NCI-H82 (cell line): Measurements from ENCODE around the gene CACNA1I.

Experiments
- DNase-seq: peaks from one replicate; lab custom pipeline; 2025; lab: John Stamatoyannopoulos, UW

The CACNA1I gene

DNA sequence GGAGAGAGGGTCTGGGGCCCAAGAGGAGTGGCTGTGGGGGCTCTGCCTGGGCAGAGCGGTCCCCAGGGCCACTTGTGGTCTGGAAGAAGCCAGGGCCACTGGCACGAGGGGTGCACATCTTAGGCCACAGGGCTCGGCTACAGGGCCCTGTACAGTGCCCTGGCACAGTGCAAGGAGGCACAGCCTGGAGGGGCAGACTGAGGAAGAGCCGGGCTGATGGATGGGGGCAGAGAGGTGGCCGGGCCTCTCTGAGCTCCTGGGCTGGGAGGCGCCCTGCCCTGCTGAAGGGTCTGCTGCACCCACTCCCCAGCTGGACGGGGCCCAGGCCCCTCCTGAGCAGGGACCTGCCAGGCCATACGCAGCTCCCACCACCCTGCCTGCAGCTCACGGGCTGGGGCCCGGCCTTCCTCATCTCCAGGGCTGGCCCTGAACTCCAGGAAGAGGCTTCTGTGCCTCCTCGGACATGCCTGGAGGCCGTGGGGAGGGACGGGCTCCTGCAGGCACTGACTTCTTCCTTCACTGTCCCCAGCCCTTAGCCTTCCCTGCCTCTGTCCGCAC lies 123.5 kb downstream of the CACNA1I start:
- DNase-seq = no peak

DNA sequence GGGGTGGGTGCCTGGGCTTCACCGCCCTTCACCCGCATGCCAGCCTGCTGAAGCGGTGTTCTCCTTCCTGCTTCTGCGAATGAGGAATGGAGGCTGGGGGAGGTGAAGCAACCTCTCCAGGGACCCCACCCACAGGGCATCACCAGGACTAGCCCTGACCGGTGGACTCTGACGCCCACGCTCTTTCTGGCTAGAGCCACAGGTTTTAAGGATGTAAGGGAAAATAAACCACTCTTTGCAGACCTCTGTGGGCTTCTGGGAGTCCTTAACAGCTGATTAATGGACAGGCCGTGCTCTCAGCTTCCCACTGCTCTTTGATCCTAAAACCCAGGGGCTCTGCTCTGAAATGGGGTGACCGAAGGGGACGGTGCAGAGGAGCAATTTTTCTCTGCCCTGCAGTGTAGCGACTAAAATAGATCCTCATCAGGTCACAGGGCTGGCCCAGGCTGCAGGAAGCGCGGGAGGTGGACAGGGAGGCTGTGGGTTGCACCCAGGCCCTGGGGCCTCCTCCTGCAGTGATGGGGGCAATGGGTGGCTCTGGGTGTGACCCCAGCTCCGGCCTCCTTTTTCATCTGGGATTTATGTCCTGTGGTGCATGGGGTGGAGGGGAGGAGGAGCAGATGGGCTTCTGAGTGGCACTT lies 127.4 kb downstream of the CACNA1I start:
- no peak for DNase-seq

DNA sequence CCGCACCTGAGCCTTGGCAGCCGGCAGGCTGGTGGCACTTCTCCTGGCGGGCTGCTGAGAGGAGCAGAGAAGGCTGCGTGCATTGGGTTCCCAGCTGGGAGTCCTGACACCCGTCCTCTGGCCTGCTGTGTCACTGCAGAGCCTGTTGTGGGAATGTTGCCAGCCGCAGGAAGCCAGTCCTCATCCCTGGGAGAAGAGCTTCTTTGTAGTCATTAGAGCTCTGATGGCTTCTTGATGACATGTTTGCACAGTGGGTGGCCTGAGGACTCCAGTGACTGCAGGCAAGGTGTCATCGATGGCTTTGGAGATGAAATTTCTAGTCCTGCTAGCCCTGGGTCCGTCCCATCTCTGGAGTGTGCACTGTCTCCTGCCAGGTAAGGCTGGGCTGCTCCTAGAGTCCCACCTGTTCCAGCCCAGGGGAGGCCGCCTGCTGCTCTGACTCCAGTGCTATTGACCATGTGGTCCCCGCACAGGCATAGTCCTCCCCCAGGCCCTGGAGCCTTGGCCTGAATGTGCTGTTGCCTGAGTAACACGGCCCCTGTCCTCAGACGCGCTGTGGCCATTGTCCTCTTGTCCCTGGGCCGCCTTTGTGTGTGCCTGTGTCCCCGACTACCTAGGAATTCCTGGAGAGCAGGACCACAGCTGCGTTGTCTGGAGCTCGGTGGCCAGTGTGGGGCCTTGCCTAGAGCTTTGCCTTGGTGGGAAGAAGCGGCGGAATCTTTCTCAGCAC lies 129.2 kb downstream of the CACNA1I start:
- DNase-seq = no peak

DNA sequence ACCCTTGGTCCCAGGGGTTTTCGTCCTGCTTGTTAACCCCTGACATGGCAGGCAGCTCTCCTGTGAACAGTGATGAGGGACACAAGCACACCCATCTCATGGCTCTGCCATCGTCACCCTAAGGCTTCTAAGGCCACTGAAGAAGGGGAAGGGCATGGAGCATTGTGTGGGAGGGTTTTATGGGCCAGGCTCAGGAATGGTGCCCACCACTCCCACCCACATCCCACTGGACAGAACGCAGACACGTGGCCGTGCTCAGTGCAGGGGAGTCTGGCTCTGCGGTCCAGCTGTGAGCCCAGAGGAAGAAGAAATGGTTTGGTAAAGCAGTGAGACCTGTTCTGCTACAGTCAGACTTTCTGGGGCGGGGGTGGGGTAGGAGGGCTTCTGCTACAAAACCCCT lies 130.0 kb downstream of the CACNA1I start:
- no peak for DNase-seq

DNA sequence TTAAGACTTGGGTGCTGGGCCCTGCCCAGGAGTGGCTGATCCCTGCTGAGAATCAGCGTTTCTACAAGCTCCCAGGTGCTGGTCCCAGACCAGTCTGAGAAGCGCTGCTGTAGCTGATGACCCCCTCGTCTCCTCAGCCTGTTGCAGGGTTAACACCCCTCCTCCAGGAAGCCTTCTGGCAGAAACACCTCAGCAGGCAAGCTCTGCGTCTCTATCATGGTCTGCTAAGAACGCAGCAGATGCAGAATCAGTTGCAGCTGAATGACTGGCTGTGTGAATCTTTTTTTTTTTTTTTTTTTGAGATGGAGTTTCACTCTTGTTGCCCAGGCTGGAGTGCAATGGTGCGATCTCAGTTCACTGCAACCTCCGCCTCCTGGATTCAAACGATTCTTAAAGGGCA lies 132.5 kb downstream of the CACNA1I start:
- DNase-seq = peak; percentile 34

DNA sequence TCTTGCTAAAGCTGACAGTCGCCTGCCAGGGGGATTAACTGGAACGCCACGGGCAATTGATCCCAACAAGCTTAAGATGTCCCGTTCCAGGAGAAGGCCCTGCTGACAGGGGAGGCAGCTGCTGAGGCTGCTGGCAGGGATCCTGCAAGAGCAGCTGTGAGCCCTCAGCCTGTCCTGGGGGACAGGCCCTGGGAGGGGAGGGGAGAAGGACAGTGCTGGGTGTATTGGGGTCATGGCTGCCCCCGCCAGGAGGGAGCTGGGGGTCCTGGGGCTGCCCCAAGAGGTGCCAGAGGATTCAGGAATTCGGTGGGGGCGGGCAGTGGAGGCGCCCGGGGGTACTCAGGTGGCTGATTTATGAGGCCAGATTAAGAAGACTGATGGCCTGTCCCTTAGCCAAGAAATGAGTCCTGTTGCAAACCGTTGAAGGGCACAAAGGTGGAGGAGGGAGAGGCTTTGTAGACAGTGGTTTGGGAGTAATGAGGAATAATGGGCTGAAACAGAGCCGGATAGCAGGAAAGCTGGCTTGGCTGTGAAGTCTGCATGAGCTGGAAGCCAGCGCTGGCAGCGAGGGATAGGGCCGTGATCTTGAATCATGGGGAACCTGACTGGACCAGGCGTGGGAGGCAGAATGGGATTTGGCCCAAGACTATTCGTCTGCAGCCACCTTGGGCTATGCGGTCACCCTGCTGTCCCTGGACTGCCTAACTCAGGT lies 133.5 kb downstream of the CACNA1I start:
- DNase-seq = peak; percentile 96

DNA sequence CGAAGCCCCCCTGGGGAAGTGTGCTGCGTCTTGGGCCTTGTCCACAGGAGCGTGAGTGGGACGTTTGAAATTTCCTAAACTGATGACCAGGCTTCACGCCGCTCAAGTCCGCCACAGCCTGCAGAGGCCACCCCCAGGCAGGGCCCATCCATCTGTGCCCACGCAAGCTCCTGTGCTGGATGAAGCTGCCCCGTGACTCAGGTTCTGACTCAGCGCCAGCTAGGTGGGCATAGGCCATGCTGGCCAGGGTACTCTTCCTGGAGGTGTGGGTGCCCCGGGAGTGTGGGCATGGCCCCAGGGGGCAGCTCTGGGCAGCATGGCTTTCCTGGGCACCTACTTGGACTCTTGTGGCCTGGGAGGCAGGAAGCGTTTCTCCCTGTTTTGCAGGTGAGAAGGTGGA lies 134.8 kb downstream of the CACNA1I start:
- DNase-seq = no peak

DNA sequence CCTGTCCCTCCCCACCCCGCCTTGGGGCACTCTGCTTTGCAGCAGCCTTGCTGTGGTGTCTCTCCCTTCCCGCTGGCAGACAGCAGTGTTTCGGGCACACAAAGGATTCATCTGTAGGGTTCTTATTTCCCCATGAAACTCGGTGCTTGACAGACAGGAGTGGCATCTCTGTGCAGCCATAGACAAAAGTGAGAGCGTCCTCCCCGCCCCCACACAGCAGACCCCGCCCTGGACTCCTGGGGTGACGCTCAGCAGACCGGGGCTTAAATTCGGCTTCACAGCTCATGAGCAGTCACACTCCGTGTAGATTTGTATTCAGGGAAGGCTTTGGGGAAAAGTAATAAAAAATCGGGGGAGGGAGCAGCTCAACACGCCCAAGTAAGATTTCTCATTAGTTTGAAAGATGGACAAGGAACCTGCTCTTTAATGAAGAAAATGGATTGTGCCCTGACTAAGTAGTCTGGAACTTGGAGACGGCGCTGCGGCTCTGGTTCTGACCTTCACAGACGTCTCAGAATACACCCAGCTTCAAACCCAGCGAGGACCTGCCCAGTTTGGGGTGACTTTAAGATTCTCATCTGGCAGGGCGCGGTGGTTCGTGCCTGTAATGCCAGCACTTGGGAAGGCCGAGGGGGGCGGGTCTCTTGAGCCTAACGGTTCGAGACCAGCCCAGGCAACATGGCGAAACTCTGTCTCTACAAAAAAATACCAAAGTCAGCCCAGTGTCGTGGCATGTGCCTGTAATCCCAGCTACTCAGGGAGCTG lies 136.0 kb downstream of the CACNA1I start:
- DNase-seq = no peak

DNA sequence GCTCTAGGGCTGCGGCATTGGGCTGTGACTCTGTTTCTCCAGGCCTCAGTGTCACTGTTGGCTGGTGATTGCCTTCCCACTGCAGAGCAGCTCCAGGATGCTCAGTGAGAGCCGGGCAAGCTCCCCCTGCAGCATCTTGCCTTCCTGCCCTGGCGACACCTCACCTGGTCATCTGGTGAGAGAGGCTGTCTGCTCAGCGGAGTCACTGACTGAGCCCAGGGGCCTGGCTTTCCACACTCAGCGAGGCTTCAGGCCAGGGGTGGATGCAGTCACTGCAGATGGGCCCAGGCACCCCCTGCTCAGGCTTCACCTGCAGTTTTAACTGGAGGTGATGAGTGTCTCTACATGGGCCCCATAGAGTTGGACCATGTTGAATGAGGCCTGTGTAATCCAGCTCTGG lies 136.8 kb downstream of the CACNA1I start:
- DNase-seq = peak; percentile 34

DNA sequence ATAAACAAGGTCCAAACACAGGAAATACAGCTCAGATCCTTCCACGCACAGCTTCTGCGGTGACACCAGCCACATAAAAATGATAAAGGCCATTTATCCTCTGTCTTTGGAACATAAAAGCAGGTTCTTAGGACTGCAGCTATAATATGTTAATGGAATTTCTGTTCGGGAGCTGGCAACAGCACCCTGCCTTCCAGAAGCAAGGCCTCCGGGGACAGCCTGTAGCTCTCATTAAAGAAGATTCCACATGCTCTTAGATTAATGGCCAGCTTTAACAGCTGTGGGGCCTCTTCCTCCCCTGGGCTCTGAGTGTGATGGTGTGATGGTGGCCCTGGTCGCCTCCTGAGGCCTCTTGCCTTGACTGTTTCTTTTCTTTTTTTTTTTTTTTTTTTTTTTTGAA lies 137.3 kb downstream of the CACNA1I start:
- peak; percentile 85 for DNase-seq

DNA sequence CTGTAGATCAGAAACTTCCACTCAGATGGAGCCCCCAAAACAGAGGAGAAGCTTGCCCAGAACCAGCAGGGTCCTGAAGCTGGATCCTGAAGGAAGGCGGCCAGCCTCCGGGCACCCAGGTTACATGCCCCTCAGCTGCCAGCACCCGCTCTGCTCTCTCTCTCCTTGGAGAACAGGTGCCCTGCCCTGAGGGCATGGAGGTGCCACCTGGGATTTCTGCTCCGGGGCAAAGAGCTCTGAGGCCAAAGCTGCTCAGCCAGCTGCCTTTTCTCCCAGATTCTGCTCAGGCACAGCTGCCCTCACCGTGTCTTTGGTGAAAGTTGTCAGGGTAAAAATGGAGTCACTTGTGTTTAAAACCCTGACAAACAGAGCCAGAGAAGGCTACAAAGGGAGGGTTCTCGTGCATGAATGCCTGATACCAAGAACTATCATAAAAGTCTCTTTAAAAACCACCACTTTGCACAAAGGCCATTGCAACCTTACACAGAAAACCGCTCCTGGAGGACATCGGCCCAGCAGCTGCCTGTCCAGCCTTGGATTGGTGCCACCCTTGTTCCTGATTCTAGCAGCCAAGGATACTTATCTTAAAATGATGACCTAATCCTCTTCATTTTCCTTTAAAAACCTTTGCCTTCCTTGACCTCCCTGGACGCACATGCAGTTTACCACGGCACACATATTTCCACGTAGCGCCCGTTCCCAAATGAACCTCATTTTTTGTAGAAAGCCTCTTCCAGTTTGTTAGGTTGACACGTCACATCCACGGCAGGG lies 140.0 kb downstream of the CACNA1I start:
- DNase-seq = no peak

DNA sequence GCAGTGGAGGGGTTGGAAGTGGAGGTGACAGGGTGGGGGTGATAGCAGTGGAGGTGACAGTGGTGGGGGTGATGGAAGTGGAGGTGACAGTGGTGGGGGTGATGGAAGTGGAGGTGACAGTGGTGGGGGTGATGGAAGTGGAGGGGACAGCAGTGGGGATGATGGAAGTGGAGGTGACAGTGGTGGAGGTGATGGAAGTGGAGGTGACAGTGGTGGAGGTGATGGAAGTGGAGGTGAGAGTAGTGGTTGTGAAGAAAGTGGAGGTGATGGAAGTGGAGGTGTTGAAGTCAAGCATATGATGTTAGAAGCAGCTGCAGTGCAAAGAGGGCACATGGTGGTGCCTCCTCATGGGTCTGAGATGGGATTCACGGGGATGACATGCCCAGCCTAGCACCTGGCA lies 141.5 kb downstream of the CACNA1I start:
- DNase-seq = no peak

DNA sequence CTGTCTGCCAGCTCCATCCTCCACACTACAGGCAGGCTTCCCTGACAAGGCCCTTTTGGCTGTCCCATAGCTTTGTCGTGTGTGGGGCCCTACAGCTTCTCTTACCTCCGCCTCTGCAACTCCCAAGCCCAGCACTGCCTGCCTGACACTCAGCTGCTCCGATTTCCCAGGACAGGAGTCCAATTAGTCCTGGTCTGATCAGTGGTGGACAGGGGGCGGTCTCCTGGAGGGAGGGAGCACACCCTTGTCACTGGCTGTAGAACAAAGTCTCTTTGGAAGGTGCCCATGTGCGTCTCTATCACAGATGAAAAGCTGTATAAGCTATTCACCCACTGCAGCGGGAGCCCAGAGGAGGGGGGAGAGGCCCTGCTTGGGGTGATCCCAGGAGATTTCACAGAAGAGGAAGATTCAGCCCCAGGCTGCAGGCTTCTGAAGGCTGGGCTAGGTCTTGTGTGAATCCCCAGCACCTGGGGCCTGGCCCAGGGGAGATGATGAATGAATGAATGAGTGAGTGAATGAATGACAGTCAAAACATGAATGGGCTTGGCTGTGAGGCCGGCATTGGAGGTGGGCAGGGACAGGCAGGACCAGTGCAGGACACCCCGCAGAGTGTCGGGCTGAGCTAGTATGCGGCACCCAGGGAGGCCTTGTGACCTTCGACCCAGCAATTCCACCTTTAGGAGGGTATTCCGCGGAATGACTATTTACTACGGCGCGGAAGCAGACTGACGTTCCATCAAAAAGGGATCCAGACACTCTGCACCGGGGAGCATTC lies 142.4 kb downstream of the CACNA1I start:
- no peak for DNase-seq

DNA sequence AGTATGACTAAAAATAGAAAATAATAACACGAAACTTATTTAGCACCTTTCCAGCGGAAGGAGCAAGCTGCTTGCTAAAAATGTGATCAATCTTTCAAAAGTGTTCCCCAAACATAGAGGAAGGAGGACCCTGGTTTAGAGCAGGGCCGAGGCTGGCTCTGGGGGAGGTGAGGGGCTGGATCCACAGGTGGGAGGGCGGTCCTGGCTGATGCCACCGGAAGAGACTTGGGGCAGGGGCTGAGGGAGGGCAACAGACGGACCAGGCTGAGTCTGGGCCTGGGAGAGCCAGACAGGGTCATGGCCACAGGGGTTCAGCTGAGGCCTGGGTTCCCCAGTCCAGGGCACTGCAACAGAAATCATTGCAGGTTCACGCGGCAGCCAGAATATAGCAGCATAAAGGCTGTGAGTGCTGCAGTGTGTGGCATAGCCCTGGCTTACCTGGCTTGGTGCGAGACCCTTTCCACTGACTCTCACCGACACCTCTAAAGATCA lies 143.3 kb downstream of the CACNA1I start:
- no peak for DNase-seq

DNA sequence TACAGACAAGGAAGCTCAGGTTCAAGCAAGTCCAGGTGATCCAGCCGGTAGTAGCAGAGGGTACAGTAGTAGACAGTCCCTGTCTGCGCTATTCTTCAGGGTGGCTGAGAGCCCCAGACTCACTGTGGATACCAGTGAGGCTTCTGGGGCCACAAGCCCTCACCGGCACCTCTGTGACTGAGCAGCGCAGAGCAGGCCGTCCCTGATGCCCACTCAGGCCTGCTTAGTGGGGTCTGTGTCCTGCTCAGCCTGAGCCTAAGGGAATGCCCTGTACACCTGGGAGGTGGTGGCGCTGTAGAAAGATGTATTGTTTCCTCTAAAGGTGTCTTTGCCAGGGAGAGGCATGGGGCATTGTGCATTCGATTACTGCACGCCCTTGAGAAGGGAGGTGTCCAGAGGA lies 143.8 kb downstream of the CACNA1I start:
- DNase-seq = no peak

DNA sequence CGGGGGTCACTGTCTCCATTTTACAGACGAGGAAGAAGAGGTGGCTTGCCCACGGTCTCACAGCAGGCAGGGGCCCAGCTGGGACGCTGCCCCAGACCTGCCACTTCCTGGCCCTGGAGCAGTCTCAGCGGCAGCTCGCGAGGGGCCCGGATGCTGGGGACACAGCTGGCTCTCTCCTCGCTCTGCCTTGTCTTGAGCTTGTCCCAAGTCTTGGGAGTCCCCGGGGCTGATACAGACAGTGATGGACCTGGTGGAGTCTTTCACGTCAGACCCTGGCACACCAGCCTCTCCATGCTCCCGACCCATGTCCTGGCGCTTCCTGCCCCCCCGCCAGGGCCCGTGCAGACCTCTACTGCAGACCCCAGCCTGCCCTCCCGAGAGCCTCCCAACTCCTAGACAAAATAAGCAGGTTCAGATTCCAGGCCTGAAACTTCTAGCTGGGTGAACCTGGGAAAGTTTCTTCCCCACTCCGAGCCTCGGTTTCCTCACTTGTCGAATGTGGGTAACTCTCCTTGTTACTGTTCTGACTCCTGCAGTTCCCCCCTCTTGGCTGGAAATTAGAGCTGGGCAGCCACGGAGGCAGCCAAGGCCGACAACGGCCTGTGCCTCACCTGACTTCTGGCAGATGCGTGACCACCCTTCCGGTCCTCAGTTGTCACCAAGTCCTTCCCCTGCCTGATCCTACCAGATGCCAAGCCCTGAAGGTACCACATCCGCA lies 145.4 kb downstream of the CACNA1I start:
- DNase-seq = no peak

DNA sequence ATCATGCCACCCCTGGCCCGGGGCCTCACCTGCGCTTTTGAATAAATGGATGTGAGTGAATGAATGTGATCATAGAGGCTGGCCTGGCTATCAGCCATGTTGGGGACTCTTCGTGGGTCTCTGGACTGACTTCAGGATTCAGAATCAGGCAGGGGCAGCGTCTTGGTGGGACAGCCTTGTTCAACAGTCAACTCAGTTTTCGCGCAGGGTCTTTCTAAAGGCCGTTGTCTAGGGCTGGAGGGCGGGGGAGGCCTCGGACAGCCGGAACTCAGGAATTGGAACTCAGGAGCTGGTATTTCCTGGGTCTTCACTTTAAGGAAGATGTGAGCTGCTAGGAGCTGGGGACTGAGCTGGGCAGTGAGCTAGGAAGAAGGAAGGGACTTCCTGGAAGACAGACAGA lies 146.0 kb downstream of the CACNA1I start:
- no peak for DNase-seq

DNA sequence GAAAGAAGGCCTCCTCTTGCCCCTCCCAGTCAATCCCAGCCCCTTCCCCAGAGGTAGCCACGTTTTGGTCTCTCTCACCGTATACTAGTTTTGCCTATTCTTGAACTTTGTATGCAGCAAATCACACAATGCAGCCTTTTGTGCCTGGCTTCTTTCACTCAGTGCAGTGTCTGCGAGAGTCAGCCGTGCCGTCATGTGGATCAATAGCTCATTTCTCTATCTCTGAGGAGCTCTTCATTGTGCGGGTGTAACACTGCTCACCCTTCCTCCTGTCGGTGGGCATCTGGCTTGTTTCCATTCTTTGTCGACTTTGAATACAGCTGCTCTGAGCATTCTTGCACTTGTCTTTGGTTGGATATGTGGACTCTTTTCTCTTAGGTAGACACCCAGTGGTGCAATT lies 146.5 kb downstream of the CACNA1I start:
- DNase-seq = no peak

DNA sequence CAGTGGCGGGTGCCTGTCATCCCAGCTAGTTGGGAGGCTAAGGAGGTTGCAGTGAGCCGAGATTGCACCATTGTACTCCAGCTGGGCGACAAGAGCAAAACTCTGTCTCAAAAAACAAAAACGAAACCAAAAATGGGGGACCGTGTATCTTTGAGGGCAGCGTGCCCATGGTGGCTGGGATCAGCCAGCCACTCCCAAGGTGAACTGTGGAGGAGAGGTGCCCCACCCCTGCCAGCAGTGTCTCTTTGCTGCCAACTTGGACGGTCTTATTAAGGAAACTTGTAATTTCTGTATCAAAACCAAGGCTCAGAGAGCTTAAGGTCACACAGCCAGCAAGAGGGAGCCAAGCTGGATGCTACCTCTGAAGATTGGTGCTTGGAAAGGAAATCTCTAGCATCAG lies 147.7 kb downstream of the CACNA1I start:
- DNase-seq = no peak
